Tibial nerve (tissue), 4 donors: Measurements from ENCODE around the gene MATK. TPM values are rescaled to one million over a fixed set of nuclear protein-coding genes. Genes with fewer than 3 reads are reported as not detected.

ENCODE experiments used
- DNase-seq, 2 donors: peaks; one replicate each; pipeline ENCODE4 v3.0.0-alpha.2; 2019; ENCODE audit warnings: low spot score in 2 of 2
- H3K27ac ChIP-seq, 4 donors: fragments of 200-600 bp; sonication (generic) in 3 of 4; one replicate each; pipeline ENCODE4 v1.5.1; 2017 to 2019; ENCODE audit warnings: mild to moderate bottlenecking in 1 of 4
- H3K27me3 ChIP-seq, 2 donors: fragments of 200-600 bp; sonication (generic) in 1 of 2; one replicate each; pipeline versions ENCODE4 v1.5.1 to v1.6.0; 2017 to 2019
- H3K36me3 ChIP-seq, 3 donors: fragments of 200-600 bp; sonication (generic); one replicate each; pipeline ENCODE4 v1.5.1; 2018 to 2019
- H3K4me1 ChIP-seq, 4 donors: fragments of 200-600 bp; sonication (generic) in 3 of 4; one replicate each; pipeline ENCODE4 v1.5.1; 2017 to 2019
- H3K4me3 ChIP-seq, 4 donors: fragments of 200-600 bp; sonication (generic) in 3 of 4; one replicate each; pipeline ENCODE4 v1.5.1; 2017 to 2019; ENCODE audit warnings: mild to moderate bottlenecking in 1 of 4, moderate library complexity in 1 of 4
- H3K9me3 ChIP-seq, 4 donors: fragments of 200-600 bp; sonication (generic) in 3 of 4; one replicate each; pipeline ENCODE4 v1.5.1; 2017 to 2019
- EP300 ChIP-seq, 2 donors: sonication (generic); formaldehyde crosslinking; IDR thresholded peaks; one replicate each; pipeline ENCODE4 v1.6.1; 2017; ENCODE audit warnings: antibody characterized with exemption in 2 of 2, mild to moderate bottlenecking in 1 of 2
- POLR2A ChIP-seq, 2 donors: fragments of 450-650 bp; IDR thresholded peaks; one replicate each; pipeline ENCODE4 v1.6.1; 2017; ENCODE audit warnings: antibody characterized with exemption in 2 of 2, mild to moderate bottlenecking in 2 of 2, moderate library complexity in 2 of 2
- WGBS, 2 donors: methylation state at CpG; one replicate each; pipeline ENCODE4 v1.1.5; 2018; 5-methylcytosine and 5-hydroxymethylcytosine counted together
- total RNA-seq, 4 donors: library from RNA; depleted of rRNA; stranded (reverse); fragments of >200 nt; gene quantifications; one replicate each; pipeline ENCODE4 v1.1.0, GENCODE V29; 2016
- TF ChIP-seq, protein P1 (sequence below), 5 experiments: fragments of 200-600 bp in 3 of 5; fragments of 450-650 bp in 2 of 5; sonication (generic) in 3 of 5; IDR thresholded peaks; one replicate each; pipeline ENCODE4 v1.5.1; 2016 to 2019; ENCODE audit warnings: antibody characterized with exemption in 5 of 5, mild to moderate bottlenecking in 3 of 5, moderate library complexity in 2 of 5

MATK gene
- total RNA-seq, 4 donors from 2014 or later: 0.78 to 2.9 (median 2.1) TPM

DNA sequence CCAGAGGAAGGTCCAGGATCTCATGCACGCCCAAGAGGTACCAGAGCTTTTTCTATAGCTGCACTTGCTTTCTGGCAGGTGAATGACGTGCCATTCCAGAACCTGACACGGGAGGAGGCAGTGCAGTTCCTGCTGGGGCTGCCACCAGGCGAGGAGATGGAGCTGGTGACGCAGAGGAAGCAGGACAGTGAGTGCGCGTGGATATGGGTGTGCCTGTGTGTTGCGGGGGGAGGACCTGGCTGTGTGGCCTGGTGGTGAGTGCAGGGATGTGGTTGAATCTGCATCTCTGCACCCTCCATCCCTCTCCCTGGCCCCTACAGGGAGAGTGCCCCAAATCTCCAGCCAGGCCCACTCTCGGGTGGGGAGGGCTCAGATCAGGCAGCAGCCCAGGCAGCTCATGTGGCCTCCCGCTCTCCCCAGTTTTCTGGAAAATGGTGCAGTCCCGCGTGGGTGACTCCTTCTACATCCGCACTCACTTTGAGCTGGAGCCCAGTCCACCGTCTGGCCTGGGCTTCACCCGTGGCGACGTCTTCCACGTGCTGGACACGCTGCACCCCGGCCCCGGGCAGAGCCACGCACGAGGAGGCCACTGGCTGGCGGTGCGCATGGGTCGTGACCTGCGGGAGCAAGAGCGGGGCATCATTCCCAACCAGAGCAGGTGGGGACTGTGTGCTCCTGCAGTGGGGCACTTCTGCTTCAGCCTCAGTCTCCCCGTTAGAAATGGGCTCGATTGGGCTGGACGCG lies 47.5 kb downstream of the MATK start:
- Histone ChIP-seq H3K27ac (no peak overlapping the region), H3K27me3 (no peaks in the 10 kb centered on the region), H3K4me3 (no peak overlapping the region), H3K36me3 (no peaks in the 10 kb centered on the region), H3K4me1 (no peaks in the 10 kb centered on the region), H3K9me3 (peaks cover 0 to 4% (median 0%) of the 10 kb centered on the region in 4 donors)
- 82 to 85% methylated on average over 28 to 31 of the region's 32 CpGs for WGBS, 2 donors
- DNase-seq: no peak
- TF ChIP-seq, protein P1, sequence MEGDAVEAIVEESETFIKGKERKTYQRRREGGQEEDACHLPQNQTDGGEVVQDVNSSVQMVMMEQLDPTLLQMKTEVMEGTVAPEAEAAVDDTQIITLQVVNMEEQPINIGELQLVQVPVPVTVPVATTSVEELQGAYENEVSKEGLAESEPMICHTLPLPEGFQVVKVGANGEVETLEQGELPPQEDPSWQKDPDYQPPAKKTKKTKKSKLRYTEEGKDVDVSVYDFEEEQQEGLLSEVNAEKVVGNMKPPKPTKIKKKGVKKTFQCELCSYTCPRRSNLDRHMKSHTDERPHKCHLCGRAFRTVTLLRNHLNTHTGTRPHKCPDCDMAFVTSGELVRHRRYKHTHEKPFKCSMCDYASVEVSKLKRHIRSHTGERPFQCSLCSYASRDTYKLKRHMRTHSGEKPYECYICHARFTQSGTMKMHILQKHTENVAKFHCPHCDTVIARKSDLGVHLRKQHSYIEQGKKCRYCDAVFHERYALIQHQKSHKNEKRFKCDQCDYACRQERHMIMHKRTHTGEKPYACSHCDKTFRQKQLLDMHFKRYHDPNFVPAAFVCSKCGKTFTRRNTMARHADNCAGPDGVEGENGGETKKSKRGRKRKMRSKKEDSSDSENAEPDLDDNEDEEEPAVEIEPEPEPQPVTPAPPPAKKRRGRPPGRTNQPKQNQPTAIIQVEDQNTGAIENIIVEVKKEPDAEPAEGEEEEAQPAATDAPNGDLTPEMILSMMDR (IDR thresholded peaks at IDR 0.05): no peak
- TF ChIP-seq EP300 (IDR thresholded peaks at IDR 0.05) (no peak), POLR2A (IDR thresholded peaks at IDR 0.05) (no peak)

DNA sequence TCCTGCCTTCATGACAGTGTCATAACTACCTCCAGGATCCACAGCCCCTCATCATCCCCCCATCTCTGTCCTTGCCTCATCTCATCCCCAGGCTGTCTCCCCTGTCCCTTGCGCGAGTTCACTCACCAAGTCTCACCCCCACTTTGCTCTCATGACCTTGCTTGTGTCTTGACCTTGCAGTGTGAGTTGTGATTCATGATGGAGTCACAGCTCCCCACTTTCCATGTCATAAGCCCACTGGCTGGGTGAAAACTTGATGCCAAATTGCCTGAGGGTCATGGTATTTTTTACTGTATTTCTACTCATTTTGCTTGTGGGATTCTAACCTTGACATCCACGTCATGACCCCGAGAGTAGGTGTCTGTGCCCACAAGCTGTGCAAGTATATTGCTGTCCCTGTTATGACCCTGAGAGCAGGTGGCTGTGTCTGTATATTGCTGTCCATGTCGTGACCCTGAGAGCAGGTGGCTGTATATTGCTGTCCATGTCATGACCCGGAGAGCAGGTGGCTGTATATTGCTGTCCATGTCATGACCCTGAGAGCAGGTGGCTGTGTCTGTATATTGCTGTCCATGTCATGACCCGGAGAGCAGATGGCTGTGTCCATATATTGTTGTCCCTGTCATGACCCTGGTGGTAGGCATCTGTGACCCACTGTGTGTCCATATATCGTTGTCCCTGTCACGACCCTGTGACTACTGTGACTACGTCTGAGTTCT lies 48.5 kb downstream of the MATK start:
- Histone ChIP-seq H3K4me1 (no peaks in the 10 kb centered on the region), H3K36me3 (no peaks in the 10 kb centered on the region), H3K9me3 (no peaks in the 10 kb centered on the region), H3K4me3 (no peak overlapping the region), H3K27me3 (no peaks in the 10 kb centered on the region), H3K27ac (no peak overlapping the region)
- TF ChIP-seq EP300 (IDR thresholded peaks at IDR 0.05): no peak
- TF ChIP-seq, protein P1 (IDR thresholded peaks at IDR 0.05): no peak
- TF ChIP-seq POLR2A (IDR thresholded peaks at IDR 0.05): no peak
- 79 to 83% methylated on average over 10 of the region's 10 CpGs for WGBS, 2 donors
- no peak for DNase-seq

DNA sequence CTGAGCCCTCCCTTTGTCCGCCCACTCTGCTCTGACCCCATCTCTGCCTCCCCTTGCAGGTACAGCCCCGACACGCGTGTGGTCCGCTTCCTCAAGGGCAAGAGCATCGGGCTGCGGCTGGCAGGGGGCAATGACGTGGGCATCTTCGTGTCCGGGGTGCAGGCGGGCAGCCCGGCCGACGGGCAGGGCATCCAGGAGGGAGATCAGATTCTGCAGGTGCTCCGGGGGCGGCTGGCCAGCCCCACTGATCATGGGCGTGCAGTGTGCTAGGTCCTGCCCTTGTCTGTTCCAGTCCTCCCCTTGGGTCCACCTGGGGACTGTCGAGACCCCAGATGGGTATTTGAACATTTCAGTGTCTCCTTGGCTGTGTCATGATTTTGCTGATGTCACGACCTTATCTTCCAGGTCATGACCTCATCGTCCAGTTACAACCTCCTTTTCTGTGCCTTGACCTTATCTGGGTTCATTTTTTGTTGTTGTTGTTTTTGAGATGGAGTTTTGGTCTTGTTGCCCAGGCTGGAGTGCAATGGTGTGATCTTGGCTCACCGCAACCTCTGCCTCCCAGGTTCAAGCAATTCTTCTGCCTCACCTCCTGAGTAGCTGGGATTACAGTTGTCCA lies 50.0 kb downstream of the MATK start:
- 69 to 76% methylated on average over 14 to 20 of the region's 21 CpGs for WGBS, 2 donors
- Histone ChIP-seq H3K27ac (no peak overlapping the region), H3K36me3 (no peaks in the 10 kb centered on the region), H3K27me3 (no peaks in the 10 kb centered on the region), H3K4me1 (no peaks in the 10 kb centered on the region), H3K9me3 (peaks cover 0 to 7% (median 0%) of the 10 kb centered on the region in 4 donors), H3K4me3 (no peak overlapping the region)
- DNase-seq: no peak
- TF ChIP-seq POLR2A (IDR thresholded peaks at IDR 0.05) (no peak), EP300 (IDR thresholded peaks at IDR 0.05) (no peak)
- TF ChIP-seq, protein P1 (IDR thresholded peaks at IDR 0.05): no peak

DNA sequence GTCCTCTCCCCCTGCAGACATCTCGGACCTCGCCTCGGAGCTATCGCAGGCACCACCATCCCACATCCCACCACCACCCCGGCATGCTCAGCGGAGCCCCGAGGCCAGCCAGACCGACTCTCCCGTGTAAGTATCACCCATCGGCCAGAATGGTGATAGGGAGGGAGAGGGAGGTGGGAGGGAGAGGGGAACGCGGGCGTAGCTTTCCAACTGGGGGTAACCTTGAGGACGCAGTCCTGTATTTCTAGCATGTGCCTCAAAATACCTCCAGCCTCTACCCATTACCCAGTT lies 51.9 kb downstream of the MATK start:
- no peak for DNase-seq
- H3K27ac ChIP-seq: no peak overlapping the region
- peaks cover 0 to 25% (median 0%) of the 10 kb centered on the region in 4 donors for H3K9me3 ChIP-seq
- no peak for TF ChIP-seq POLR2A (IDR thresholded peaks at IDR 0.05)
- TF ChIP-seq, protein P1 (IDR thresholded peaks at IDR 0.05): no peak
- TF ChIP-seq EP300 (IDR thresholded peaks at IDR 0.05): no peak
- H3K4me3 ChIP-seq: no peak overlapping the region
- H3K27me3 ChIP-seq: no peaks in the 10 kb centered on the region
- no peaks in the 10 kb centered on the region for H3K4me1 ChIP-seq
- H3K36me3 ChIP-seq: no peaks in the 10 kb centered on the region
- 89 to 96% methylated on average over 12 to 14 of the region's 14 CpGs for WGBS, 2 donors
